ENCODE measurements around the gene NDUFB4. TPM values are rescaled to one million over a fixed set of nuclear protein-coding genes. Genes with fewer than 3 reads are reported as not detected.

Gene NDUFB4
- total RNA-seq, 3 donors from 2014 or later = 142 to 182 (median 157) TPM

- no peak overlapping the region for H3K4me3 ChIP-seq
- intact Hi-C loops (cut with DNase I, micrococcal nuclease) = no loop called here
- H3K4me1 ChIP-seq (ENCODE audit: low read depth) = no peaks in the 10 kb centered on the region
- TF ChIP-seq, protein P1, sequence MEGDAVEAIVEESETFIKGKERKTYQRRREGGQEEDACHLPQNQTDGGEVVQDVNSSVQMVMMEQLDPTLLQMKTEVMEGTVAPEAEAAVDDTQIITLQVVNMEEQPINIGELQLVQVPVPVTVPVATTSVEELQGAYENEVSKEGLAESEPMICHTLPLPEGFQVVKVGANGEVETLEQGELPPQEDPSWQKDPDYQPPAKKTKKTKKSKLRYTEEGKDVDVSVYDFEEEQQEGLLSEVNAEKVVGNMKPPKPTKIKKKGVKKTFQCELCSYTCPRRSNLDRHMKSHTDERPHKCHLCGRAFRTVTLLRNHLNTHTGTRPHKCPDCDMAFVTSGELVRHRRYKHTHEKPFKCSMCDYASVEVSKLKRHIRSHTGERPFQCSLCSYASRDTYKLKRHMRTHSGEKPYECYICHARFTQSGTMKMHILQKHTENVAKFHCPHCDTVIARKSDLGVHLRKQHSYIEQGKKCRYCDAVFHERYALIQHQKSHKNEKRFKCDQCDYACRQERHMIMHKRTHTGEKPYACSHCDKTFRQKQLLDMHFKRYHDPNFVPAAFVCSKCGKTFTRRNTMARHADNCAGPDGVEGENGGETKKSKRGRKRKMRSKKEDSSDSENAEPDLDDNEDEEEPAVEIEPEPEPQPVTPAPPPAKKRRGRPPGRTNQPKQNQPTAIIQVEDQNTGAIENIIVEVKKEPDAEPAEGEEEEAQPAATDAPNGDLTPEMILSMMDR (IDR thresholded peaks at IDR 0.05) = no peak
- H3K9me3 ChIP-seq = no peaks in the 10 kb centered on the region
- ATAC-seq = no peak
- no peak for DNase-seq
- no peaks in the 10 kb centered on the region for H3K36me3 ChIP-seq (ENCODE audit: low read depth)
These were observed 53.7 kb downstream of the NDUFB4 start for GRCh38 chr3:120649830-120650233.

DNA sequence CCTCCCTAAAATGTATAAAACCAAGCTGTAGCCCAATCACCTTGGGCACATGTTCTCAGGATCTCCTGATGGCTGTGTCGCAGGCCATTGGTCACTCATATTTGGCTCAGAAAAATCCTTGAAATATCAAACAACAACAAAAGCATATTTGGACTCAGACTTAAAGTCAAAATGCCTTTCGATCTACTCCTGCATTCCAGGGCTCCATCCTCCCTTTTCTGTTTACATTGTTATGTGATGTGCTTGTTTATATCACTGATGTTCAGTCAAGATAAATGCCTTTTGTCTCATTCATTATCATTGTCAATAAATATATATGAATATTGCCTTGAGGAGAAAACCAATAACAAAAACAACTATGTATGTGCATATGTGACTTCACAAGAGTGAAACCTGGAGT, 54.2 kb downstream of the NDUFB4 start:
- intact Hi-C loops (cut with DNase I, micrococcal nuclease) = no loop called here

More for the DNA sequence above, 54.2 kb downstream of the NDUFB4 start:
- H3K4me3 ChIP-seq = no peak overlapping the region
- no peak for DNase-seq
- TF ChIP-seq, protein P1 (IDR thresholded peaks at IDR 0.05) = no peak
- no peaks in the 10 kb centered on the region for H3K9me3 ChIP-seq
- no peaks in the 10 kb centered on the region for H3K36me3 ChIP-seq (ENCODE audit: low read depth)
- H3K4me1 ChIP-seq (ENCODE audit: low read depth) = no peaks in the 10 kb centered on the region
- no peak for ATAC-seq

Other genes starting within 250 kb of the NDUFB4 start
- 10 to 100 TPM; 10.5 to 28.2 (median 13.1) TPM for gene LRRC58, start 247.0 kb upstream of the NDUFB4 start, total RNA-seq
- gene FSTL1, start 145.3 kb upstream of the NDUFB4 start, total RNA-seq = 100 to 1,000 TPM in 2 of 3 donors, 10 to 100 TPM in 1; 28.1 to 246 (median 108) TPM
- gene HGD, start 85.9 kb downstream of the NDUFB4 start, total RNA-seq = 10 to 100 TPM; 15.7 to 53.3 (median 46.0) TPM
- gene RABL3, start 146.2 kb downstream of the NDUFB4 start, total RNA-seq = 10 to 100 TPM; 23.0 to 26.5 (median 25.9) TPM
- 10 to 100 TPM; 11.7 to 13.6 (median 12.0) TPM for gene GTF2E1, start 146.4 kb downstream of the NDUFB4 start, total RNA-seq

All from mucosa of descending colon (tissue), 3 donors.